Testis (tissue), 2 donors: Measurements from ENCODE around the gene STXBP5.

ENCODE experiments used
- POLR2A ChIP-seq: fragments of 450-650 bp; IDR thresholded peaks from one replicate; pipeline ENCODE4 v1.6.1; 2017; ENCODE audit warnings: antibody characterized with exemption, mild to moderate bottlenecking, moderate library complexity
- TF ChIP-seq, protein P1 (sequence below), 3 experiments: fragments of 450-650 bp in 2 of 3; fragments of 200-600 bp in 1 of 3; sonication (generic) in 1 of 3; IDR thresholded peaks; one replicate each; pipeline ENCODE4 v1.5.1; 2016 to 2019; ENCODE audit warnings: antibody characterized with exemption in 3 of 3, mild to moderate bottlenecking in 2 of 3, moderate library complexity in 1 of 3

DNA sequence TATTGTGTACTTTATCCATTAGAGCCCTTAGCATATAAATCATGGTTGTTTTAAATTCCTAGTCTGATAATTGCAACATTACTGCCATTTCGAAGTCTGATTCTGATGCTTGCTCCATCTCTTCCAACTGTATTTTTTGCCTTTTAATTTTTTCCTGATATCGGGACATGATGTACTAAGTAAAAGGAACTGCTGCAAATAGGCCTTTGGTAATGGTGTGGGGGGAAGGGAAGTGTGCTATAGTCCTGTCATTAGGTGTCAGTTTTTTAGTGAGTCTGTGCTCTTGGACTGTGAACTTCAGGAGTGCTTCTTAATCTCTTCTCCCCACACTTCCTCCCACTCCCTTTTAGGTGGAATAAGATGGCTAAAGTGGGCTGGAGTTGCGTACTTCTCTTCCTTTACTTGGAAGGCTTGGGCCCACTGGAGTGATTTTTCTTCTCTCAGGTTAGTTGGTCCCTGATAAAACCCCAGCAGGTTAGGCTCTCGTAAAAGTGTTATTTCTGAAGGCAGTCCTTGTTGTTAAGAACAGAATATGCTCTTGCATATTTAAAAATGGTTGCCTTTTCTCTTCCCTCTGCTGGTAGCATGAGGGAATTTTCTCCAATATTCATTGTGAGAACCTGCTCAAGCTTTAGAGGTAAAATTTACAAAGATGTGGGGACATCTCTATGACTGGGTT, 18.1 kb downstream of the STXBP5 start:
- TF ChIP-seq, protein P1, sequence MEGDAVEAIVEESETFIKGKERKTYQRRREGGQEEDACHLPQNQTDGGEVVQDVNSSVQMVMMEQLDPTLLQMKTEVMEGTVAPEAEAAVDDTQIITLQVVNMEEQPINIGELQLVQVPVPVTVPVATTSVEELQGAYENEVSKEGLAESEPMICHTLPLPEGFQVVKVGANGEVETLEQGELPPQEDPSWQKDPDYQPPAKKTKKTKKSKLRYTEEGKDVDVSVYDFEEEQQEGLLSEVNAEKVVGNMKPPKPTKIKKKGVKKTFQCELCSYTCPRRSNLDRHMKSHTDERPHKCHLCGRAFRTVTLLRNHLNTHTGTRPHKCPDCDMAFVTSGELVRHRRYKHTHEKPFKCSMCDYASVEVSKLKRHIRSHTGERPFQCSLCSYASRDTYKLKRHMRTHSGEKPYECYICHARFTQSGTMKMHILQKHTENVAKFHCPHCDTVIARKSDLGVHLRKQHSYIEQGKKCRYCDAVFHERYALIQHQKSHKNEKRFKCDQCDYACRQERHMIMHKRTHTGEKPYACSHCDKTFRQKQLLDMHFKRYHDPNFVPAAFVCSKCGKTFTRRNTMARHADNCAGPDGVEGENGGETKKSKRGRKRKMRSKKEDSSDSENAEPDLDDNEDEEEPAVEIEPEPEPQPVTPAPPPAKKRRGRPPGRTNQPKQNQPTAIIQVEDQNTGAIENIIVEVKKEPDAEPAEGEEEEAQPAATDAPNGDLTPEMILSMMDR (IDR thresholded peaks at IDR 0.05), result peak in 2 of 3 experiments; percentile 39
- no peak for TF ChIP-seq POLR2A
